Astrocyte (in vitro differentiated cells and primary cell): ENCODE data around the gene PDLIM1. TPM values are rescaled to one million over a fixed set of nuclear protein-coding genes. Genes with fewer than 3 reads are reported as not detected.
"Not testable (repeated sequence)": the region's sequence is repeated elsewhere in the genome, so short reads cannot be mapped to it uniquely, and the experiment has no call there.

ENCODE experiments used
- DNase-seq: peaks from one replicate; pipeline ENCODE4 v3.0.0-alpha.2; 2010; ENCODE audit warnings: low read depth
- FAIRE-seq: peaks from 2 replicates; lab custom pipeline; 2011; peaks lifted over from hg19 to GRCh38; lab: Jason Lieb, UNC
- H2AFZ ChIP-seq: 2 replicates; pipeline ENCODE4 v1.6.0; 2012; ENCODE audit warnings: low read depth, low read length, inconsistent platforms
- H3K27ac ChIP-seq: 2 replicates; pipeline ENCODE4 v1.5.1; 2011; ENCODE audit warnings: low read depth, low read length, inconsistent platforms
- H3K27me3 ChIP-seq: 2 replicates; pipeline ENCODE4 v1.6.0; 2011; ENCODE audit warnings: low read length, inconsistent platforms; ENCODE audit not compliant: insufficient read depth
- H3K36me3 ChIP-seq: 2 replicates; pipeline ENCODE4 v1.5.1; 2011; ENCODE audit warnings: low read length, inconsistent platforms; ENCODE audit not compliant: insufficient read depth
- H3K4me1 ChIP-seq: 2 replicates; pipeline ENCODE4 v1.5.1; 2011; ENCODE audit warnings: low read length, inconsistent platforms; ENCODE audit not compliant: insufficient read depth
- H3K4me2 ChIP-seq: 2 replicates; pipeline ENCODE4 v1.6.0; 2012; ENCODE audit warnings: low read length, inconsistent platforms
- H3K4me3 ChIP-seq: 2 replicates; pipeline ENCODE4 v1.5.1; 2011; ENCODE audit warnings: low read depth, mild to moderate bottlenecking, low read length, inconsistent platforms; ENCODE audit not compliant: insufficient read depth
- H3K79me2 ChIP-seq: 2 replicates; pipeline ENCODE4 v1.6.0; 2012; ENCODE audit warnings: mild to moderate bottlenecking, low read length, inconsistent platforms; ENCODE audit not compliant: insufficient read depth
- H3K9ac ChIP-seq: 2 replicates; pipeline ENCODE4 v1.6.0; 2012; ENCODE audit warnings: mild to moderate bottlenecking, low read length, inconsistent platforms
- H3K9me3 ChIP-seq: 2 replicates; pipeline ENCODE4 v1.5.1; 2012; ENCODE audit warnings: low read depth, mild to moderate bottlenecking, low read length, inconsistent platforms; ENCODE audit not compliant: insufficient read depth
- H4K20me1 ChIP-seq: 2 replicates; pipeline ENCODE4 v1.6.0; 2012; ENCODE audit warnings: low read length, inconsistent platforms; ENCODE audit not compliant: insufficient read depth
- H3K27ac Mint-ChIP-seq: one replicate; pipeline ENCODE4 v1.8.0; 2021; ENCODE audit warnings: mild to moderate bottlenecking, mixed read lengths; ENCODE audit not compliant: unreplicated experiment
- H3K27me3 Mint-ChIP-seq: one replicate; pipeline ENCODE4 v1.8.0; 2021; ENCODE audit warnings: low read depth, mixed read lengths; ENCODE audit not compliant: unreplicated experiment
- H3K36me3 Mint-ChIP-seq: one replicate; pipeline ENCODE4 v1.8.0; 2021; ENCODE audit warnings: low read depth, mixed read lengths; ENCODE audit not compliant: unreplicated experiment
- H3K4me1 Mint-ChIP-seq: one replicate; pipeline ENCODE4 v1.8.0; 2021; ENCODE audit warnings: low read depth, mixed read lengths; ENCODE audit not compliant: unreplicated experiment
- H3K4me3 Mint-ChIP-seq: one replicate; pipeline ENCODE4 v1.8.0; 2021; ENCODE audit warnings: mild to moderate bottlenecking, moderate library complexity, mixed read lengths; ENCODE audit not compliant: unreplicated experiment
- H3K9me3 Mint-ChIP-seq: one replicate; pipeline ENCODE4 v1.8.0; 2021; ENCODE audit warnings: mild to moderate bottlenecking, mixed read lengths; ENCODE audit not compliant: unreplicated experiment
- EZH2 ChIP-seq: IDR thresholded peaks from 2 replicates; pipeline ENCODE4 v1.6.1; 2012; ENCODE audit warnings: mild to moderate bottlenecking, low read length, inconsistent platforms; ENCODE audit not compliant: insufficient read depth
- total RNA-seq: library from RNA; stranded (reverse); gene quantifications from 2 replicates; pipeline ENCODE4 v1.2.1, GENCODE V29; 2021
- TF ChIP-seq, protein P1 (sequence below): IDR thresholded peaks from 2 replicates; pipeline ENCODE4 v1.5.1; 2011; ENCODE audit warnings: low read depth, mild to moderate bottlenecking, inconsistent platforms, low read length, moderate library complexity; ENCODE audit not compliant: insufficient read depth

Gene PDLIM1
- total RNA-seq, 1 donor from 2014 or later: 320 TPM

DNA sequence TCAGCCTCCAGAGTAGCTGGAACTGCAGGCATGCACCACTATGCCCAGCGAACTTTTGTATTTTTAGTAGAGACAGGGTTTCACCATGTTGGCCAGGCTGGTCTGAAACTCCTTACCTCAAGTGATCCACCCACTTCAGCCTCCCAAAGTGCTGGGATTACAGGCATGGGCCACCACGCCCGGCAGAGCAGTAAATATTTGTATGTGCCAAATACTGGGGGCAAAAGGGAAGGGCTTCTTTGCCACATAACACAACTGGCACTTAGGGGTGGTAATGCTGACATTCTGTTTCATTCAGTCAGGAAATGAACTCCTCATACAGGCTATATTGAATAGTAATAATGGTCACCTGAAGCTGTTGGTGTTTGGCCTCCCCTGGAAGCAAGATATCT is 55.1 kb downstream of the PDLIM1 start:
- TF ChIP-seq, protein P1, sequence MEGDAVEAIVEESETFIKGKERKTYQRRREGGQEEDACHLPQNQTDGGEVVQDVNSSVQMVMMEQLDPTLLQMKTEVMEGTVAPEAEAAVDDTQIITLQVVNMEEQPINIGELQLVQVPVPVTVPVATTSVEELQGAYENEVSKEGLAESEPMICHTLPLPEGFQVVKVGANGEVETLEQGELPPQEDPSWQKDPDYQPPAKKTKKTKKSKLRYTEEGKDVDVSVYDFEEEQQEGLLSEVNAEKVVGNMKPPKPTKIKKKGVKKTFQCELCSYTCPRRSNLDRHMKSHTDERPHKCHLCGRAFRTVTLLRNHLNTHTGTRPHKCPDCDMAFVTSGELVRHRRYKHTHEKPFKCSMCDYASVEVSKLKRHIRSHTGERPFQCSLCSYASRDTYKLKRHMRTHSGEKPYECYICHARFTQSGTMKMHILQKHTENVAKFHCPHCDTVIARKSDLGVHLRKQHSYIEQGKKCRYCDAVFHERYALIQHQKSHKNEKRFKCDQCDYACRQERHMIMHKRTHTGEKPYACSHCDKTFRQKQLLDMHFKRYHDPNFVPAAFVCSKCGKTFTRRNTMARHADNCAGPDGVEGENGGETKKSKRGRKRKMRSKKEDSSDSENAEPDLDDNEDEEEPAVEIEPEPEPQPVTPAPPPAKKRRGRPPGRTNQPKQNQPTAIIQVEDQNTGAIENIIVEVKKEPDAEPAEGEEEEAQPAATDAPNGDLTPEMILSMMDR: no peak
- no peak for TF ChIP-seq EZH2
- Mint-ChIP-seq H3K4me1 (peaks cover 33% of the 10 kb centered on the region), H3K27ac (peak overlapping the region; percentile 78)

DNA sequence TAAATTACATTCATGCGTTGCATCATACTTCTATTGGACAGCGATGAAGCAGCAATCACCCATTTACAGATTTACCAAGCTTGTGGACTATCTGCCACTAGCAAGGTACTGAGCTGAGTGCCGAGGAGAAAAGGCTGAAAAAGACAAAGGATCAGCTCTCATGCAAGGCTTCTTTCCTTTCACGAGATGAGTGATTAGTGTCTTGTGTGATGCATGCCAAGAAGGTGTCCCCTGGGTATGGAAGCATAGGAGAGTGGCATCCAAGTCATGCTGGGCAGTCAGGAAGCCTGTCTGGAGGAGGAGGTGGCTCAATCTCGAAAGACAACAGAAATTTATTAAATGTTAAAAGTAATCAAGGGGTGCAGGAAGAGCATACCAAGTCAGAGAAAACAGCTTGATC is 55.9 kb downstream of the PDLIM1 start:
- H3K27ac Mint-ChIP-seq: peak overlapping the region; percentile 77
- Histone ChIP-seq H3K27me3 (no peaks in the 10 kb centered on the region), H3K4me1 (peaks cover 31% of the 10 kb centered on the region), H3K27ac (no peak overlapping the region), H3K9me3 (no peaks in the 10 kb centered on the region), H3K79me2 (no peaks in the 10 kb centered on the region), H4K20me1 (no peaks in the 10 kb centered on the region), H2AFZ (no peak overlapping the region), H3K36me3 (no peaks in the 10 kb centered on the region), H3K4me2 (no peak overlapping the region), H3K9ac (no peak overlapping the region), H3K4me3 (no peak overlapping the region)
- H3K9me3 Mint-ChIP-seq: no peaks in the 10 kb centered on the region
- H3K4me1 Mint-ChIP-seq: peaks cover 41% of the 10 kb centered on the region
- TF ChIP-seq, protein P1: no peak
- H3K4me3 Mint-ChIP-seq: no peak overlapping the region
- FAIRE-seq (no peak), DNase-seq (no peak)
- peaks cover 37% of the 10 kb centered on the region for H3K36me3 Mint-ChIP-seq
- no peaks in the 10 kb centered on the region for H3K27me3 Mint-ChIP-seq

More for the DNA sequence above, 55.1 kb downstream of the PDLIM1 start:
- Histone ChIP-seq H3K9me3 (no peaks in the 10 kb centered on the region), H3K27ac (peak overlapping the region; percentile 63), H3K4me1 (peaks cover 24% of the 10 kb centered on the region), H3K9ac (peak overlapping the region; percentile 19), H3K4me2 (peak overlapping the region; percentile 71), H3K4me3 (no peak overlapping the region), H2AFZ (no peak overlapping the region), H3K36me3 (no peaks in the 10 kb centered on the region), H4K20me1 (no peaks in the 10 kb centered on the region), H3K27me3 (no peaks in the 10 kb centered on the region), H3K79me2 (no peaks in the 10 kb centered on the region)
- Mint-ChIP-seq H3K27me3 (no peaks in the 10 kb centered on the region), H3K4me3 (peak overlapping the region; percentile 6), H3K9me3 (peaks cover 2% of the 10 kb centered on the region), H3K36me3 (peaks cover 43% of the 10 kb centered on the region)
- FAIRE-seq (no peak), DNase-seq (no peak)

DNA sequence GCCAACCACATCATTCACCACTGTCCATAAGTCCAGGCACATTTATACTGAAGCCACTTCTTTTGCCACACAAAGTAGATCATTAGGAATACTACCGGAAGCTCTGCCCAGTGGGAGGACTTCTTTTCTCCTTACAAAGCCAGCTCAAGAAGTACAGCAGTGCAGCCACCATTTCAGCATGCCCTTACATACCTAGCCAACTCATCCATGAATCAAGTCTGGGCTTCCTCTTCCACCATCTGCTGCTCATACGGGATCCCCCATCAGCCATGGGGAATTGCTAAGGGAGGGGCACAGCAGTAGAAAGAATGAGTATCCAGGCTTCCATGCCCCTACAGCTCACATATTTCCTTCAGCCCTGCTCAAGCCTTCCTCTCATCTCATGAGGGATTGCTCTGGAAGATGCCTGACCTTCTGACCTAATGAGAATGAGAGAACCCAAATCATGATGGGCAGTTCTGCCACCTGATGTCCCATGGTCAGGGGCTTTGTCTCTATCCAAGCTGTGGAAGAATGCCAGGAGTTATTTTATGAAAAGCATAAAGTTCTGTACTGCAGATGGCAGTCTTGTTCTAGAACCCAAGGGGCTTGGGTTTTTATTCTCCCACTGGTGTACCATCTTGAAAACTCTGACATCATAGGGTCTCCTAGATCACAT is 57.3 kb downstream of the PDLIM1 start:
- FAIRE-seq (no peak), DNase-seq (no peak)
- Histone ChIP-seq H3K36me3 (no peaks in the 10 kb centered on the region), H3K4me1 (peaks cover 39% of the 10 kb centered on the region), H3K4me2 (no peak overlapping the region), H3K9me3 (no peaks in the 10 kb centered on the region), H3K79me2 (no peaks in the 10 kb centered on the region), H2AFZ (no peak overlapping the region), H3K27ac (no peak overlapping the region), H4K20me1 (no peaks in the 10 kb centered on the region), H3K9ac (no peak overlapping the region), H3K4me3 (no peak overlapping the region), H3K27me3 (no peaks in the 10 kb centered on the region)
- no peak overlapping the region for H3K4me3 Mint-ChIP-seq
- H3K4me1 Mint-ChIP-seq: peaks cover 53% of the 10 kb centered on the region
- no peaks in the 10 kb centered on the region for H3K27me3 Mint-ChIP-seq
- peaks cover 27% of the 10 kb centered on the region for H3K36me3 Mint-ChIP-seq
- no peak for TF ChIP-seq EZH2
- TF ChIP-seq, protein P1: no peak
- no peaks in the 10 kb centered on the region for H3K9me3 Mint-ChIP-seq
- peak overlapping the region; percentile 6 for H3K27ac Mint-ChIP-seq

DNA sequence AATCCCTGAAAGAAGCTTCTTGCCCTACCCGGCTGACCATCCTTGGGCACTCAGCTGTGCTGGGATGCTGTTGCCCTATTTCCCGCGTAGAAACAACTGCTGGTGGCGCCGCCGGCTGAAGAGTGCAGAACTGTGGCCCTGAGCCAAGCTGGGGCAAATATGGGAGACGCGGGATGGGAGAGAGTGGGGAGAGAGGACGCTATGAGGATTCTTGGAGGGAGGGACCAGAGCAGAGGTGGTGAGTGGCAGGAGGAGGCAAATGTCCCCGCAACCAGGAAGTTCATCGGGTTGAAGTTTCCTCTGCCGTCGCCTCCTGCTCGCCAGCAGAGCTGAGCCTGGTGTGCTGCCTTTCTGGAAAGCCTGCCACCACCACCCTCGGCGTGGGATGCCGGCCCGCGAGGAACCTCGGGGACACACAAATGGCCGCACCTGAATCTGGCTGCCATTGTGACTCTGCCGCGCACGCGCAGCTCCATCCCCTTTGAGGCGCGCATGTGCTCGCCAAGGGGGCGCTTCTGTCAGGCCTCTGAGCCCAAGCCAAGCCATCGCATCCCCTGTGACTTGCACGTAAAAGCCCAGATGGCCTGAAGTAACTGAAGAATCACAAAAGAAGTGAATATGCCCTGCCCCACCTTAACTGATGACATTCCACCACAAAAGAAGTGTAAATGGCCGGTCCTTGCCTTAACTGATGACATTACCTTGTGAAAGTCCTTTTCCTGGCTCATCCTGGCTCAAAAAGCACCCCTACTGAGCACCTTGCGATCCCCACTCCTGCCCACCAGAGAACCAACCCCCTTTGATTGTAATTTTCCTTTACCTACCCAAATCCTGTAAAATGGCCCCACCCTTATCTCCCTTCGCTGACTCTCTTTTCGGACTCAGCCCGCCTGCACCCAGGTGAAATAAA is 59.9 kb downstream of the PDLIM1 start:
- H3K4me1 Mint-ChIP-seq: peaks cover 52% of the 10 kb centered on the region

More for the DNA sequence above, 59.9 kb downstream of the PDLIM1 start:
- not testable (repeated sequence) for H3K79me2 ChIP-seq, H3K9me3 Mint-ChIP-seq, H3K27me3 ChIP-seq, H3K27me3 Mint-ChIP-seq, H4K20me1 ChIP-seq, H3K36me3 ChIP-seq, DNase-seq, FAIRE-seq, H3K9me3 ChIP-seq
- H3K27ac Mint-ChIP-seq: peak overlapping the region; percentile 100
- Histone ChIP-seq H3K4me2 (peak overlapping the region; percentile 70), H3K4me3 (peak overlapping the region; percentile 27), H2AFZ (peak overlapping the region; percentile 24), H3K27ac (peak overlapping the region; percentile 88), H3K4me1 (peaks cover 29% of the 10 kb centered on the region), H3K9ac (peak overlapping the region; percentile 62)
- H3K4me3 Mint-ChIP-seq: peak overlapping the region; percentile 77
- H3K36me3 Mint-ChIP-seq: peaks cover 12% of the 10 kb centered on the region
